NB4 (cell line): ENCODE measurements around the gene WDR26.

Experiments
- DNase-seq: peaks from one replicate; pipeline ENCODE4 v3.0.0; 2010; ENCODE audit warnings: low read depth
- H3K4me3 ChIP-seq: one replicate; pipeline ENCODE4 v1.5.1; 2011; ENCODE audit warnings: mild to moderate bottlenecking, low read depth, low read length, moderate library complexity
- MYC ChIP-seq: IDR thresholded peaks from 2 replicates; pipeline ENCODE4 v1.6.1; 2011; ENCODE audit warnings: low read depth, low read length
- POLR2A ChIP-seq: IDR thresholded peaks from 2 replicates; pipeline ENCODE4 v1.6.1; 2011; ENCODE audit warnings: mild to moderate bottlenecking; ENCODE audit not compliant: insufficient read length; ENCODE audit errors: extremely low read depth
- TF ChIP-seq, protein P1 (sequence below): IDR thresholded peaks from 2 replicates; pipeline ENCODE4 v1.6.1; 2011; ENCODE audit warnings: low read depth, low read length
- TF ChIP-seq, protein P2 (sequence below): IDR thresholded peaks from one replicate; pipeline ENCODE4 v1.5.1; 2012; ENCODE audit warnings: low read depth, low read length

The WDR26 gene

GRCh38 chr1:224454402-224455055 is 19.9 kb upstream of the WDR26 start:
- no peak overlapping the region for H3K4me3 ChIP-seq
- TF ChIP-seq MYC (no peak), POLR2A (no peak)
- TF ChIP-seq, protein P1, sequence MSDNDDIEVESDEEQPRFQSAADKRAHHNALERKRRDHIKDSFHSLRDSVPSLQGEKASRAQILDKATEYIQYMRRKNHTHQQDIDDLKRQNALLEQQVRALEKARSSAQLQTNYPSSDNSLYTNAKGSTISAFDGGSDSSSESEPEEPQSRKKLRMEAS: no peak
- TF ChIP-seq, protein P2, sequence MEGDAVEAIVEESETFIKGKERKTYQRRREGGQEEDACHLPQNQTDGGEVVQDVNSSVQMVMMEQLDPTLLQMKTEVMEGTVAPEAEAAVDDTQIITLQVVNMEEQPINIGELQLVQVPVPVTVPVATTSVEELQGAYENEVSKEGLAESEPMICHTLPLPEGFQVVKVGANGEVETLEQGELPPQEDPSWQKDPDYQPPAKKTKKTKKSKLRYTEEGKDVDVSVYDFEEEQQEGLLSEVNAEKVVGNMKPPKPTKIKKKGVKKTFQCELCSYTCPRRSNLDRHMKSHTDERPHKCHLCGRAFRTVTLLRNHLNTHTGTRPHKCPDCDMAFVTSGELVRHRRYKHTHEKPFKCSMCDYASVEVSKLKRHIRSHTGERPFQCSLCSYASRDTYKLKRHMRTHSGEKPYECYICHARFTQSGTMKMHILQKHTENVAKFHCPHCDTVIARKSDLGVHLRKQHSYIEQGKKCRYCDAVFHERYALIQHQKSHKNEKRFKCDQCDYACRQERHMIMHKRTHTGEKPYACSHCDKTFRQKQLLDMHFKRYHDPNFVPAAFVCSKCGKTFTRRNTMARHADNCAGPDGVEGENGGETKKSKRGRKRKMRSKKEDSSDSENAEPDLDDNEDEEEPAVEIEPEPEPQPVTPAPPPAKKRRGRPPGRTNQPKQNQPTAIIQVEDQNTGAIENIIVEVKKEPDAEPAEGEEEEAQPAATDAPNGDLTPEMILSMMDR: no peak
- DNase-seq: no peak

DNA sequence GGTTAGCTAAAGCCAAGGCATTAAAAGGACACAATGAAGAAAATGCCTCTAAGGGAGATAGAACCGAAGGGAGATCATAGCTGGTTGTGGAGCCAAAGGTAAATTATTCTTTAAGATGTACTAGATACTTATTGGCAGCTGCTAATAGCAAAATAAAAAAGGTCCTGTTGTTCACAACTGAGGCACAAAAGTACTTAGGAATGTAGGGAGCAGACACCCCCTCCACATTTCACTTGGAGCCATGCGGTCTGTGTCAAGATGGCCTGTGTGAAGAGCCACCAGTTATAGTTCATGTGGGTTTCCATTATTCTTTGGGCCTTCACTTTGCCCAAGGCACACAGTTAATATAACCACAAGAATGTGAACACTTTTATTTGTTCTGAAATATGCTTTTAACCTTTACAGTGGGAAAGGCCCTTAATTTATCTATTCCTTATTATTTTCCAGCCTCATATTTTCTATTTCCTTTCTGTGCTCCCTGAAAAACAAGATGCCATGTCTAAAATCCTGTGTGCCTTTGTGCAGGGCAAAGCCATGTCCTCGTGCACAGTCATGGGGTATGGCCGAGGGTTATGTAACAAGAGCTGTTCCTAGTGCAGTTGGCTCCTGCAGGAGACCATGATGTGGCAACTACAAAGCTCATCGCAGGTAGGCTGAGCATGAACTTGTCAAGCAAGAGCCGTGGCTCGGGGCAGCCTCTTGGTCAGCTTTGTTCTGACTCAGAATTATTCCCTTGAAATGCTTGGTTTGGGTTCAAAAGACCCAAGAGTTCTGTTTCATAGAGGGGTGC is 16.2 kb upstream of the WDR26 start:
- no peak overlapping the region for H3K4me3 ChIP-seq
- DNase-seq: no peak
- TF ChIP-seq, protein P1: no peak
- TF ChIP-seq, protein P2: no peak
- TF ChIP-seq MYC (no peak), POLR2A (no peak)

GRCh38 chr1:224450159-224450558 is 15.6 kb upstream of the WDR26 start:
- TF ChIP-seq, protein P1: no peak
- TF ChIP-seq POLR2A (no peak), MYC (no peak)
- TF ChIP-seq, protein P2: no peak
- no peak for DNase-seq
- H3K4me3 ChIP-seq: no peak overlapping the region

- H3K4me3 ChIP-seq: no peak overlapping the region
- TF ChIP-seq, protein P1: no peak
- TF ChIP-seq MYC: no peak
- TF ChIP-seq POLR2A: no peak
- no peak for DNase-seq
Observed at GRCh38 chr1:224448453-224449017, 13.9 kb upstream of the WDR26 start.

DNA sequence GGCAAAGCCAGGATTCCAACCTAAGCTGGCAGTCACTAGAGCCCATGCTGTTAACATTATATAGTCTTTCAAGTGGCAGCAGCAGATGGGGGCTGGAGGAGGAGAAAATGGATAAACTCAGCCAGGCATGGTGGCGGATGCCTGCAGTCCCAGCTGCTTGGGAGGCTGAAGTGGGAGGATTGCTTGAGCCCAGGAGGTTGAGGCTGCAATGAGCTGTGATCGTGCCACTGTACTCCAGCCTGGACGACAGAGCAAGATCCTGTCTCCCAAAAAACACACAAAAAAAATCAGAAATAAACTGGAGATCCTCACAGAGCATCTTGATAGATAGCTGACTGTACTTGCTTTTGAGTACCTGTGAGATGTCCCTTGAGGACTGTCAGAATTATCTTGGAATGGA is 13.4 kb upstream of the WDR26 start:
- no peak overlapping the region for H3K4me3 ChIP-seq

More for the DNA sequence above, 13.4 kb upstream of the WDR26 start:
- DNase-seq: no peak
- TF ChIP-seq, protein P1: no peak
- TF ChIP-seq, protein P2: no peak
- TF ChIP-seq POLR2A: no peak
- TF ChIP-seq MYC: no peak
